ENCODE results near the gene NID2.

NID2 gene

DNA sequence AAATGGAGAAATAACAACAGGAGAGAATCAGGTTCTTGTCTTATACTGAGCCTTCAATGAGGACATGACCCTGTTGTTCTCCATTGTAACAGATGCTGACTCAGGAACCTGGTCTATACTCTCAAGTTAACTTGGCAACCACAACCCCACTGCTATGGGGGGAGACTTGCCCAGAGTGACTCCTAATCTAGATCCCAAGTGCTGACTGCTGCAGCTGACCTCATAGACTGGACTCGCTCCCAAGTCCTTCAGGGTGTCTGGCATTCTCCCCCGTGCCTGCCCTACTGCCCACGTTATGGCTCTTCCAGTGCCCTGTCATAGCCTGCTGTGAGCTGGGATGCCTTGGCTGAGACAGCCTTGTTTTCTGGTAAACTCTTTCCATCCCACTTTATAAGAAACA lies 37.1 kb downstream of the NID2 start:
- TF ChIP-seq TAF1 (IDR thresholded peaks at IDR 0.05; ENCODE audit: borderline replicate concordance, insufficient read depth, low read length), result no peak
- no peak for TF ChIP-seq FOXP2 (optimal IDR thresholded peaks at IDR 0.05; ENCODE audit: borderline replicate concordance, extremely low read depth, extremely low read length, insufficient read depth)
- TF ChIP-seq SIN3A (IDR thresholded peaks at IDR 0.05; ENCODE audit: borderline replicate concordance, insufficient read depth, low read length), result no peak
- TF ChIP-seq POLR2AphosphoS5 (IDR thresholded peaks at IDR 0.05; ENCODE audit: low read depth, low read length), result no peak
- TF ChIP-seq, protein P1, sequence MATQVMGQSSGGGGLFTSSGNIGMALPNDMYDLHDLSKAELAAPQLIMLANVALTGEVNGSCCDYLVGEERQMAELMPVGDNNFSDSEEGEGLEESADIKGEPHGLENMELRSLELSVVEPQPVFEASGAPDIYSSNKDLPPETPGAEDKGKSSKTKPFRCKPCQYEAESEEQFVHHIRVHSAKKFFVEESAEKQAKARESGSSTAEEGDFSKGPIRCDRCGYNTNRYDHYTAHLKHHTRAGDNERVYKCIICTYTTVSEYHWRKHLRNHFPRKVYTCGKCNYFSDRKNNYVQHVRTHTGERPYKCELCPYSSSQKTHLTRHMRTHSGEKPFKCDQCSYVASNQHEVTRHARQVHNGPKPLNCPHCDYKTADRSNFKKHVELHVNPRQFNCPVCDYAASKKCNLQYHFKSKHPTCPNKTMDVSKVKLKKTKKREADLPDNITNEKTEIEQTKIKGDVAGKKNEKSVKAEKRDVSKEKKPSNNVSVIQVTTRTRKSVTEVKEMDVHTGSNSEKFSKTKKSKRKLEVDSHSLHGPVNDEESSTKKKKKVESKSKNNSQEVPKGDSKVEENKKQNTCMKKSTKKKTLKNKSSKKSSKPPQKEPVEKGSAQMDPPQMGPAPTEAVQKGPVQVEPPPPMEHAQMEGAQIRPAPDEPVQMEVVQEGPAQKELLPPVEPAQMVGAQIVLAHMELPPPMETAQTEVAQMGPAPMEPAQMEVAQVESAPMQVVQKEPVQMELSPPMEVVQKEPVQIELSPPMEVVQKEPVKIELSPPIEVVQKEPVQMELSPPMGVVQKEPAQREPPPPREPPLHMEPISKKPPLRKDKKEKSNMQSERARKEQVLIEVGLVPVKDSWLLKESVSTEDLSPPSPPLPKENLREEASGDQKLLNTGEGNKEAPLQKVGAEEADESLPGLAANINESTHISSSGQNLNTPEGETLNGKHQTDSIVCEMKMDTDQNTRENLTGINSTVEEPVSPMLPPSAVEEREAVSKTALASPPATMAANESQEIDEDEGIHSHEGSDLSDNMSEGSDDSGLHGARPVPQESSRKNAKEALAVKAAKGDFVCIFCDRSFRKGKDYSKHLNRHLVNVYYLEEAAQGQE (IDR thresholded peaks at IDR 0.05; ENCODE audit: insufficient read depth in 1 of 2, low read depth in 2 of 2, low read length in 2 of 2), result no peak

DNA sequence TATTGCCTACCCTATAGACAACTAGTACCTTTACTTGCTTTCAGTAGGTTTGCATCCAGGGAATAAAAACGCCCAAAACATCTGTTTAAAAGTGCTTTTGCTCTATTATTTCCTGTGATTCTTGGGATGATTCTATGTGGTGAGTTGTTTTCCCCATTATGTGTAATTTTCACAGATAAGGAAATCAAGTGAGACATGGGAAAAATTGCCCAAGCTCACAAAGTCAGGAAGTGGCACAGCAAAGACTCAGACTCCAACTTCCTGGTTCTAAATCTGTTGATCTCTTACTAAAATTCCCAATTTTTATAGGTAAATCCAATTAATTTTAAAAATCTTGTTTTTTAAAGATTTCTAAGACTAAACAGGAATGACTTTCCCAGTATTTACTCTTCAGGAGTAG lies 39.0 kb downstream of the NID2 start:
- TF ChIP-seq, protein P1 (IDR thresholded peaks at IDR 0.05; ENCODE audit: insufficient read depth in 1 of 2, low read depth in 2 of 2, low read length in 2 of 2), result no peak
- no peak for TF ChIP-seq FOXP2 (optimal IDR thresholded peaks at IDR 0.05; ENCODE audit: borderline replicate concordance, extremely low read depth, extremely low read length, insufficient read depth)
- no peak for TF ChIP-seq TAF1 (IDR thresholded peaks at IDR 0.05; ENCODE audit: borderline replicate concordance, insufficient read depth, low read length)
- no peak for TF ChIP-seq SIN3A (IDR thresholded peaks at IDR 0.05; ENCODE audit: borderline replicate concordance, insufficient read depth, low read length)
- no peak for TF ChIP-seq POLR2AphosphoS5 (IDR thresholded peaks at IDR 0.05; ENCODE audit: low read depth, low read length)

DNA sequence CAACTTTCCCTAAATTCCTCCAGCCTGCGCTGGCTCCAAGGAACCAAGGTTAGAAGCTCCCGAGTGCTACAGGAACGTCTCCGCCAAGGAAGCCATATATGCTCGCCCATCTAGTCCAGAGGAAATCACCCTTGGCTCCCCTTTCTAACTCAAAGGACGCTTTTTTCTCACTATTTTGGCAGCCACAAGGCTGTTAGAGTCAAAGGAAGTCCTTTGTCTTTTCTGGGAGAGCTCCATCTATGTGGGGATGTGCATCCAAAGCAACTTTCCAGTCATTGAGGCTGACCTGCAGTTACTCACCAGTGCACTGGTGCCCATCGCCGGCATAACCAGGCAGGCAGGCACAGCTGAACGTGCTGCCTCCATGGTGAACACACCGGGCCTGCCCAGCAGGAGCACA lies 42.0 kb downstream of the NID2 start:
- TF ChIP-seq TAF1 (IDR thresholded peaks at IDR 0.05; ENCODE audit: borderline replicate concordance, insufficient read depth, low read length) (no peak), SIN3A (IDR thresholded peaks at IDR 0.05; ENCODE audit: borderline replicate concordance, insufficient read depth, low read length) (no peak), FOXP2 (optimal IDR thresholded peaks at IDR 0.05; ENCODE audit: borderline replicate concordance, extremely low read depth, extremely low read length, insufficient read depth) (no peak), POLR2AphosphoS5 (IDR thresholded peaks at IDR 0.05; ENCODE audit: low read depth, low read length) (no peak)
- TF ChIP-seq, protein P1 (IDR thresholded peaks at IDR 0.05; ENCODE audit: insufficient read depth in 1 of 2, low read depth in 2 of 2, low read length in 2 of 2), result no peak

DNA sequence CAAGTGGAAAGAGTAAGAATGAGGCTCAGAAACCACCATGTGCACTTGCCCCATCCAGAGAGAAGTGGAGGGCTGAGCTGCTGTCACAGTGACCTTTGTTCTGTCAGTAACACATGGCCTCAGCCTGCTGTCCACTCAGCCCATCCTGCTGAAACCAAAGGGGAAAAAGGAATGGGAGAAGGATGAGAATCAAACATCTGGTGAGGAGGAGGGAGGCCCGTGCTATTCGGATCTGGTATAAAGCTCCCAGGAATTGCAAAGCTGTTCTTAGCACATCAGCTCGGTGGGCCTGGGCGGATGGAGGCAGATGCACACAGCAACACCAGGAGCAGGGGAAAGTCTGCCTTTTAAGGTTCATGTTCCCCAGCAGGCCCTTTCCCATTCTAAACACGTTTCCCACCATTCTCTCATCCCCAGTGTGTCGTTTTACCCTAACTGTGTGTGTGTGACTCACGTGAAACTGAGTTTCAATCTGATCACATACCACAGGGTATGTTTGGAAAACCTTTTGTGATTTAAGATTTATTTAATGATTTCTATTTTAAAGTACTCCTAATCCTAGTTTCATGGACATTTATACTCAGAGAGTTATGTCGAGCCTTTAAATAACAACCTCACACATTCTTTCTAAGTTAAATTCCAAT lies 42.7 kb downstream of the NID2 start:
- TF ChIP-seq TAF1 (IDR thresholded peaks at IDR 0.05; ENCODE audit: borderline replicate concordance, insufficient read depth, low read length) (no peak), FOXP2 (optimal IDR thresholded peaks at IDR 0.05; ENCODE audit: borderline replicate concordance, extremely low read depth, extremely low read length, insufficient read depth) (no peak)

DNA sequence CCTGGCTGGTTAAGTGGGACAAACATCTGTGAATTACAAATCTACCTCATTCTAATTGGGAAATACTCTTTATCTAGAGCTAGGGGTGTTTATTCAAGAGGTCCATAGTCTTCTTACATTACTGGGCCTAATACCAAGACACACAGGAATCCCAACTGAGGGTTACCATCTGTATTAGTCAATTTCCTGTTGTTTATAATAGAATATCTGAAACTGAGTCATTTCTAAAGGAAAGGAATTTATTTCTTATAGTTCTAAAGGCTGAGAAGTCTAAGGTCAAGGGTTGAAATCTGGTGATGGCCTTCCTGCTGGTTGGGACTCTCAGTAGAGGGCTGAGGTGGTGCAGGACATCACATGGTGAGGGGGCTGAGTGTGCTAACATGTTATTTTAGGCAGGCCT lies 43.5 kb downstream of the NID2 start:
- TF ChIP-seq TAF1 (IDR thresholded peaks at IDR 0.05; ENCODE audit: borderline replicate concordance, insufficient read depth, low read length), result no peak
- no peak for TF ChIP-seq POLR2AphosphoS5 (IDR thresholded peaks at IDR 0.05; ENCODE audit: low read depth, low read length)
- TF ChIP-seq, protein P1 (IDR thresholded peaks at IDR 0.05; ENCODE audit: insufficient read depth in 1 of 2, low read depth in 2 of 2, low read length in 2 of 2), result no peak
- no peak for TF ChIP-seq FOXP2 (optimal IDR thresholded peaks at IDR 0.05; ENCODE audit: borderline replicate concordance, extremely low read depth, extremely low read length, insufficient read depth)
- no peak for TF ChIP-seq SIN3A (IDR thresholded peaks at IDR 0.05; ENCODE audit: borderline replicate concordance, insufficient read depth, low read length)

Measured in PFSK-1 (cell line).